ENCODE results near the gene INHBE. TPM values are rescaled to one million over a fixed set of nuclear protein-coding genes. Genes with fewer than 3 reads are reported as not detected.

The INHBE gene
- total RNA-seq, 1 experiment from 2014 or later, result 13.9 TPM

GRCh38 chr12:57467915-57468314 lies 12.8 kb downstream of the INHBE start:
- Mint-ChIP-seq H3K4me1 (ENCODE audit: low read depth, unreplicated experiment) (no peaks in the 10 kb centered on the region), H3K36me3 (ENCODE audit: insufficient read depth, unreplicated experiment) (no peaks in the 10 kb centered on the region), H3K27me3 (ENCODE audit: insufficient read depth, unreplicated experiment) (peaks cover 22% of the 10 kb centered on the region), H3K4me3 (ENCODE audit: unreplicated experiment) (no peak overlapping the region), H3K27ac (ENCODE audit: unreplicated experiment) (no peak overlapping the region), H3K9me3 (ENCODE audit: unreplicated experiment) (no peaks in the 10 kb centered on the region)
- Histone ChIP-seq H3K9me3 (no peaks in the 10 kb centered on the region), H3K4me3 (ENCODE audit: low read depth, low read length) (no peak overlapping the region), H3K36me3 (ENCODE audit: control insufficient read depth, insufficient read depth, low read length) (no peaks in the 10 kb centered on the region), H3K27me3 (replicated peaks; ENCODE audit: control insufficient read depth, insufficient read depth, low read length) (no peaks in the 10 kb centered on the region; the same call in 1 of the 2 replicates), H3K4me1 (no peaks in the 10 kb centered on the region)
- intact Hi-C loops (cut with micrococcal nuclease; ENCODE audit: unreplicated experiment), result no loop called here
- no peak for DNase-seq
- TF ChIP-seq, protein P1, sequence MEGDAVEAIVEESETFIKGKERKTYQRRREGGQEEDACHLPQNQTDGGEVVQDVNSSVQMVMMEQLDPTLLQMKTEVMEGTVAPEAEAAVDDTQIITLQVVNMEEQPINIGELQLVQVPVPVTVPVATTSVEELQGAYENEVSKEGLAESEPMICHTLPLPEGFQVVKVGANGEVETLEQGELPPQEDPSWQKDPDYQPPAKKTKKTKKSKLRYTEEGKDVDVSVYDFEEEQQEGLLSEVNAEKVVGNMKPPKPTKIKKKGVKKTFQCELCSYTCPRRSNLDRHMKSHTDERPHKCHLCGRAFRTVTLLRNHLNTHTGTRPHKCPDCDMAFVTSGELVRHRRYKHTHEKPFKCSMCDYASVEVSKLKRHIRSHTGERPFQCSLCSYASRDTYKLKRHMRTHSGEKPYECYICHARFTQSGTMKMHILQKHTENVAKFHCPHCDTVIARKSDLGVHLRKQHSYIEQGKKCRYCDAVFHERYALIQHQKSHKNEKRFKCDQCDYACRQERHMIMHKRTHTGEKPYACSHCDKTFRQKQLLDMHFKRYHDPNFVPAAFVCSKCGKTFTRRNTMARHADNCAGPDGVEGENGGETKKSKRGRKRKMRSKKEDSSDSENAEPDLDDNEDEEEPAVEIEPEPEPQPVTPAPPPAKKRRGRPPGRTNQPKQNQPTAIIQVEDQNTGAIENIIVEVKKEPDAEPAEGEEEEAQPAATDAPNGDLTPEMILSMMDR (IDR thresholded peaks at IDR 0.05; ENCODE audit: insufficient read depth in 1 of 2, low read depth in 1 of 2, low read length in 1 of 2, severe bottlenecking in 1 of 2, unreplicated experiment in 1 of 2), result no peak
- CTCF ChIA-PET, result interaction anchor here (0.6 kb wide), 1 partner anchor 10 kb away, joined by 3 read pairs; no protein-coding TSS in a partner anchor
- POLR2A ChIA-PET, result no interaction called here
- no TSS peak for BruUV-seq (replicated peaks)

- no peaks in the 10 kb centered on the region for H3K4me1 Mint-ChIP-seq (ENCODE audit: low read depth, unreplicated experiment)
- H3K36me3 Mint-ChIP-seq (ENCODE audit: insufficient read depth, unreplicated experiment), result no peaks in the 10 kb centered on the region
- H3K4me3 Mint-ChIP-seq (ENCODE audit: unreplicated experiment), result no peak overlapping the region
- H3K27me3 Mint-ChIP-seq (ENCODE audit: insufficient read depth, unreplicated experiment), result peaks cover 23% of the 10 kb centered on the region
- no TSS peak for BruUV-seq (replicated peaks)
- no peak for DNase-seq
- H3K27ac Mint-ChIP-seq (ENCODE audit: unreplicated experiment), result no peak overlapping the region
- no peak overlapping the region for H3K4me3 ChIP-seq (ENCODE audit: low read depth, low read length)
- H3K27me3 ChIP-seq (replicated peaks; ENCODE audit: control insufficient read depth, insufficient read depth, low read length), result no peaks in the 10 kb centered on the region; the same call in 1 of the 2 replicates
- no peaks in the 10 kb centered on the region for H3K9me3 ChIP-seq
- POLR2A ChIA-PET, result no interaction called here
- no peaks in the 10 kb centered on the region for H3K9me3 Mint-ChIP-seq (ENCODE audit: unreplicated experiment)
- H3K4me1 ChIP-seq, result no peaks in the 10 kb centered on the region
- no peaks in the 10 kb centered on the region for H3K36me3 ChIP-seq (ENCODE audit: control insufficient read depth, insufficient read depth, low read length)
- CTCF ChIA-PET, result interaction anchor here (1.4 kb wide), 1 partner anchor 11 kb away, joined by 3 read pairs; no protein-coding TSS in a partner anchor
- TF ChIP-seq, protein P1 (IDR thresholded peaks at IDR 0.05; ENCODE audit: insufficient read depth in 1 of 2, low read depth in 1 of 2, low read length in 1 of 2, severe bottlenecking in 1 of 2, unreplicated experiment in 1 of 2), result no peak
- intact Hi-C loops (cut with micrococcal nuclease; ENCODE audit: unreplicated experiment), result no loop called here
These were observed 14.4 kb downstream of the INHBE start for GRCh38 chr12:57469296-57470164.

- no TSS peak for BruUV-seq (replicated peaks)
- no peak overlapping the region for H3K4me3 ChIP-seq (ENCODE audit: low read depth, low read length)
- POLR2A ChIA-PET, result no interaction called here
- no peak overlapping the region for H3K4me3 Mint-ChIP-seq (ENCODE audit: unreplicated experiment)
- DNase-seq, result no peak
- CTCF ChIA-PET, result interaction anchor here (0.6 to 1.4 kb wide), 2 partner anchors 12 to 15 kb away, joined by 3 read pairs; partner anchors contain the start of gene INHBE
- H3K27me3 Mint-ChIP-seq (ENCODE audit: insufficient read depth, unreplicated experiment), result peaks cover 20% of the 10 kb centered on the region
- H3K4me1 ChIP-seq, result no peaks in the 10 kb centered on the region
- no peaks in the 10 kb centered on the region; the same call in 1 of the 2 replicates for H3K27me3 ChIP-seq (replicated peaks; ENCODE audit: control insufficient read depth, insufficient read depth, low read length)
- no peaks in the 10 kb centered on the region for H3K36me3 ChIP-seq (ENCODE audit: control insufficient read depth, insufficient read depth, low read length)
- TF ChIP-seq, protein P1 (IDR thresholded peaks at IDR 0.05; ENCODE audit: insufficient read depth in 1 of 2, low read depth in 1 of 2, low read length in 1 of 2, severe bottlenecking in 1 of 2, unreplicated experiment in 1 of 2), result no peak
- H3K9me3 ChIP-seq, result no peaks in the 10 kb centered on the region
- H3K4me1 Mint-ChIP-seq (ENCODE audit: low read depth, unreplicated experiment), result no peaks in the 10 kb centered on the region
- intact Hi-C loops (cut with micrococcal nuclease; ENCODE audit: unreplicated experiment), result no loop called here
- no peaks in the 10 kb centered on the region for H3K36me3 Mint-ChIP-seq (ENCODE audit: insufficient read depth, unreplicated experiment)
- H3K9me3 Mint-ChIP-seq (ENCODE audit: unreplicated experiment), result no peaks in the 10 kb centered on the region
- H3K27ac Mint-ChIP-seq (ENCODE audit: unreplicated experiment), result no peak overlapping the region
These were observed 15.3 kb downstream of the INHBE start for GRCh38 chr12:57470286-57470969.

All from Caco-2 (cell line).